A549 (cell line): Measurements from ENCODE around the gene TGFBRAP1. TPM values are rescaled to one million over a fixed set of nuclear protein-coding genes. Genes with fewer than 3 reads are reported as not detected.

Experiments
- ATAC-seq, 2 experiments: fragments of 200-7000 bp in 1 of 2; fragments of >200 bp in 1 of 2; cut with Nextera tagmentation in 1 of 2; cut with Tn5 transposase in 1 of 2; 3 replicates each; pipeline versions ENCODE4 v1.8.0 to v1.9.1; 2018 to 2020; ENCODE audit warnings: mild to moderate bottlenecking in 1 of 2, moderate library complexity in 1 of 2
- CTCF ChIA-PET: fragments of 300-600 bp; sonication (Branson Sonifier 250); formaldehyde crosslinking; extraction: SDS; loops from one replicate; lab custom pipeline; 2021; ENCODE audit warnings: antibody characterized with exemption, inconsistent platforms; lab: Yijun Ruan, JAX
- POLR2A ChIA-PET: fragments of 350-600 bp; formaldehyde crosslinking; extraction: SDS; loops from one replicate; lab custom pipeline; 2021; ENCODE audit warnings: antibody characterized with exemption, inconsistent platforms; lab: Yijun Ruan, JAX
- DNase-seq, 2 experiments: peaks; one replicate each; pipeline versions ENCODE4 v3.0.0 to v3.0.0-alpha.2; 2011 to 2016; ENCODE audit warnings: low read depth in 1 of 2, low spot score in 1 of 2
- FAIRE-seq: peaks from 2 replicates; lab custom pipeline; 2011; peaks lifted over from hg19 to GRCh38; lab: Jason Lieb, UNC
- H3K27ac ChIP-seq, 2 experiments: fragments of >200 bp; sonication (Bioruptor Twin); formaldehyde crosslinking; 3 replicates each; pipeline ENCODE4 v1.5.1; 2016 to 2017
- H3K4me1 ChIP-seq: fragments of >200 bp; sonication (Bioruptor Twin); formaldehyde crosslinking; 3 replicates; pipeline ENCODE4 v1.6.1; 2016
- H3K4me2 ChIP-seq: fragments of >200 bp; sonication (Bioruptor Twin); formaldehyde crosslinking; 3 replicates; pipeline ENCODE4 v1.6.1; 2016
- H3K4me3 ChIP-seq: fragments of >200 bp; sonication (Bioruptor Twin); formaldehyde crosslinking; 3 replicates; pipeline ENCODE4 v1.5.1; 2016
- H3K9me3 ChIP-seq: fragments of >200 bp; sonication (Bioruptor Twin); formaldehyde crosslinking; 3 replicates; pipeline ENCODE4 v1.6.1; 2016
- CHD2 ChIP-seq: fragments of 150-350 bp; IDR thresholded peaks from 2 replicates; pipeline ENCODE4 v1.6.1; 2014; ENCODE audit warnings: low read length; ENCODE audit not compliant: partially characterized antibody
- CHD4 ChIP-seq: fragments of 200-600 bp; sonication (generic); IDR thresholded peaks from 2 replicates; pipeline ENCODE4 v1.6.1; 2016; ENCODE audit warnings: antibody characterized with exemption, mild to moderate bottlenecking, borderline replicate concordance
- CTCF ChIP-seq: fragments of >200 bp; sonication (Bioruptor Twin); formaldehyde crosslinking; IDR thresholded peaks from 3 replicates; pipeline ENCODE4 v1.5.1; 2016
- EHF ChIP-seq: fragments of 250-450 bp; sonication (Bioruptor Pico); IDR thresholded peaks from 2 replicates; pipeline ENCODE4 v1.5.0; 2020; ENCODE audit warnings: mild to moderate bottlenecking
- GATA3 ChIP-seq: IDR thresholded peaks from 2 replicates; pipeline ENCODE4 v1.6.1; 2012; ENCODE audit warnings: borderline replicate concordance
- HDAC2 ChIP-seq: fragments of 200-600 bp; sonication (generic); IDR thresholded peaks from 2 replicates; pipeline ENCODE4 v1.6.1; 2016
- HOXB5 ChIP-seq: fragments of 250-450 bp; sonication (Bioruptor Pico); IDR thresholded peaks from 2 replicates; pipeline ENCODE4 v1.5.0; 2020; ENCODE audit warnings: mild to moderate bottlenecking, moderate library complexity
- JUNB ChIP-seq: fragments of >200 bp; sonication (Bioruptor Twin); formaldehyde crosslinking; IDR thresholded peaks from 2 replicates; pipeline ENCODE4 v1.6.1; 2016
- PBX3 ChIP-seq: IDR thresholded peaks from 2 replicates; pipeline ENCODE4 v1.6.1; 2012
- RAD21 ChIP-seq, 2 experiments: fragments of >200 bp in 1 of 2; sonication (Bioruptor Twin) in 1 of 2; formaldehyde crosslinking in 1 of 2; IDR thresholded peaks in 1 of 2; conservative IDR thresholded peaks in 1 of 2; 2 replicates in 1 of 2; 3 replicates in 1 of 2; pipeline ENCODE4 v1.6.1; 2012 to 2018; ENCODE audit warnings: inconsistent platforms in 1 of 2
- SMC3 ChIP-seq: fragments of >200 bp; sonication (Bioruptor Twin); formaldehyde crosslinking; IDR thresholded peaks from 3 replicates; pipeline ENCODE4 v1.6.1; 2018; ENCODE audit warnings: inconsistent platforms
- TP53 ChIP-seq: fragments of 250-450 bp; sonication (Bioruptor Pico); IDR thresholded peaks from 2 replicates; pipeline ENCODE4 v1.5.0; 2021; ENCODE audit warnings: mild to moderate bottlenecking, moderate library complexity
- ZNF302 ChIP-seq: fragments of 250-450 bp; sonication (Bioruptor Pico); IDR thresholded peaks from 2 replicates; pipeline ENCODE4 v1.9.0; 2021; ENCODE audit warnings: inconsistent platforms, mild to moderate bottlenecking, moderate library complexity
- WGBS: methylation state at CpG from one replicate; pipeline ENCODE4 v1.1.6; 2017; ENCODE audit errors: missing lambda C conversion rate; 5-methylcytosine and 5-hydroxymethylcytosine counted together
- polyA plus RNA-seq, 4 experiments: library from polyadenylated mRNA; depleted of rRNA in 3 of 4; stranded (reverse); fragments of >200 nt; fragmentation: RNase III in 1 of 4; extraction: RNeasy Plus Mini Kit Qiagen cat#74134 plus additional on column Dnase treatment in 1 of 4; gene quantifications; 2 replicates in 3 of 4; 3 replicates in 1 of 4; pipeline ENCODE4 v1.2.3, GENCODE V29; 2011 to 2017
- TF ChIP-seq, protein P1 (sequence below): IDR thresholded peaks from 2 replicates; pipeline ENCODE4 v1.6.1; 2012; ENCODE audit warnings: low read depth, borderline replicate concordance
- TF ChIP-seq, protein P2 (sequence below): fragments of 250-450 bp; sonication (Bioruptor Pico); IDR thresholded peaks from 2 replicates; pipeline ENCODE4 v1.5.0; 2020; ENCODE audit warnings: low read depth, mild to moderate bottlenecking, moderate library complexity
- TF ChIP-seq, protein P3 (sequence below): fragments of 450-650 bp; IDR thresholded peaks from 2 replicates; pipeline ENCODE4 v1.6.1; 2014; ENCODE audit warnings: antibody characterized with exemption
- TF ChIP-seq, protein P4 (sequence below): IDR thresholded peaks from 2 replicates; pipeline ENCODE4 v1.6.1; 2012

The TGFBRAP1 gene
- polyA plus RNA-seq, 2 of the 4 experiments (the other 2 are of a cell fraction), result 9.0 to 13.7 TPM

DNA sequence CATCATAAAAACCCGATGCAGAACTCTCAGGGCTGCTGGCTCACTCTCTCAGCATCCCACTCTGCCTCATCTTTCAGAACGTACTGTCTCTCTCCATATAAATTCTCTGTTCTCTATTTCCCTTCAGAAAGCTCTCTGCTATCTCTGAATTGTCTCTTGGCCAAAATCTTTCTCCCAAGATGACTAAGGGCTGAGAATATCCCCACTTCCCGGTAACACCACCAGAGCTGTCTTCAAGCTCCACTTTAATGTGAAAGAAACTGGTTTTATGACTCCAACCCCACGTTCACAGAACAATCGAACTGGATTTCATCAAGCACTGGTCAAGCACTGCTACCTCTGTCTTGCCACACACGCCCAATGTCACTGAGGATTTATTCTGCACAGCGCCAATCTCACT lies 22.4 kb downstream of the TGFBRAP1 start:
- ATAC-seq (no peak), FAIRE-seq (no peak), DNase-seq (no peak)
- H3K4me2 ChIP-seq, result no peak overlapping the region
- no peak overlapping the region for H3K27ac ChIP-seq
- no peaks in the 10 kb centered on the region for H3K9me3 ChIP-seq
- peaks cover 4% of the 10 kb centered on the region; the same call in 1 of the 3 replicates for H3K4me1 ChIP-seq
- no peak for TF ChIP-seq ZNF302
- TF ChIP-seq, protein P1, sequence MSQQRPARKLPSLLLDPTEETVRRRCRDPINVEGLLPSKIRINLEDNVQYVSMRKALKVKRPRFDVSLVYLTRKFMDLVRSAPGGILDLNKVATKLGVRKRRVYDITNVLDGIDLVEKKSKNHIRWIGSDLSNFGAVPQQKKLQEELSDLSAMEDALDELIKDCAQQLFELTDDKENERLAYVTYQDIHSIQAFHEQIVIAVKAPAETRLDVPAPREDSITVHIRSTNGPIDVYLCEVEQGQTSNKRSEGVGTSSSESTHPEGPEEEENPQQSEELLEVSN, result no peak
- TF ChIP-seq, protein P2, sequence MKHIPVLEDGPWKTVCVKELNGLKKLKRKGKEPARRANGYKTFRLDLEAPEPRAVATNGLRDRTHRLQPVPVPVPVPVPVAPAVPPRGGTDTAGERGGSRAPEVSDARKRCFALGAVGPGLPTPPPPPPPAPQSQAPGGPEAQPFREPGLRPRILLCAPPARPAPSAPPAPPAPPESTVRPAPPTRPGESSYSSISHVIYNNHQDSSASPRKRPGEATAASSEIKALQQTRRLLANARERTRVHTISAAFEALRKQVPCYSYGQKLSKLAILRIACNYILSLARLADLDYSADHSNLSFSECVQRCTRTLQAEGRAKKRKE (CRISPR knock-in tag), result no peak
- no peak for TF ChIP-seq TP53 (CRISPR knock-in tag)
- no peak for TF ChIP-seq RAD21 (conservative IDR thresholded peaks at IDR 0.05 in 1 of 2, IDR thresholded peaks at IDR 0.05 in 1 of 2)
- TF ChIP-seq, protein P3, sequence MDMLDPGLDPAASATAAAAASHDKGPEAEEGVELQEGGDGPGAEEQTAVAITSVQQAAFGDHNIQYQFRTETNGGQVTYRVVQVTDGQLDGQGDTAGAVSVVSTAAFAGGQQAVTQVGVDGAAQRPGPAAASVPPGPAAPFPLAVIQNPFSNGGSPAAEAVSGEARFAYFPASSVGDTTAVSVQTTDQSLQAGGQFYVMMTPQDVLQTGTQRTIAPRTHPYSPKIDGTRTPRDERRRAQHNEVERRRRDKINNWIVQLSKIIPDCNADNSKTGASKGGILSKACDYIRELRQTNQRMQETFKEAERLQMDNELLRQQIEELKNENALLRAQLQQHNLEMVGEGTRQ, result no peak
- no peak for TF ChIP-seq EHF (CRISPR knock-in tag)
- TF ChIP-seq HDAC2, result no peak
- no peak for TF ChIP-seq PBX3
- no peak for TF ChIP-seq GATA3
- TF ChIP-seq CHD4, result no peak
- no peak for TF ChIP-seq HOXB5 (CRISPR knock-in tag)
- TF ChIP-seq SMC3, result no peak
- ChIA-PET CTCF (no interaction called here), POLR2A (no interaction called here)
- no peak overlapping the region for H3K4me3 ChIP-seq
- 82% methylated on average over 7 of the region's 7 CpGs for WGBS

DNA sequence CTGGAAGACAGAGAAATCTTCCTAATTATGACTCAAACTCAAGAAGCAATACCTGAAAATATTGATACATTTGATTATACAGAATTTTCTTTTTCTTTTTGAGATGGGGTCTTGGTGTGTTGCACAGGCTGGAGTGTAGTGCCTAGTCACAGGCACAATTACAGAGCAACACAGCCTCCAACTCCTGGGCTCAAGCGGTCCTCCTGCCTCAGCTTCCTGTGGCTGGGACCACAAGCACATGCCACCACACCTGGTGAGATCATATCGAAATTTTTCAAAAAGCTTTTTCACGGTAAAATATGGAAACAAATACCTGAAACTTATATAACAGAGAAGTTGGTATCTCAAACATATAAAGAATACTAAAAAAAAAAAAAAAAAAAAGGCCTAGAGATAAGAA lies 27.9 kb downstream of the TGFBRAP1 start:
- FAIRE-seq, result no peak

More for the DNA sequence above, 27.9 kb downstream of the TGFBRAP1 start:
- ATAC-seq (no peak), DNase-seq (no peak)
- POLR2A ChIA-PET, result interaction anchor here (0.6 kb wide), 1 partner anchor 29 kb away, joined by 4 read pairs; no protein-coding TSS in a partner anchor
- TF ChIP-seq HDAC2, result no peak
- TF ChIP-seq SMC3, result no peak
- TF ChIP-seq CTCF, result no peak
- TF ChIP-seq ZNF302, result no peak
- no peak for TF ChIP-seq JUNB
- TF ChIP-seq, protein P4, sequence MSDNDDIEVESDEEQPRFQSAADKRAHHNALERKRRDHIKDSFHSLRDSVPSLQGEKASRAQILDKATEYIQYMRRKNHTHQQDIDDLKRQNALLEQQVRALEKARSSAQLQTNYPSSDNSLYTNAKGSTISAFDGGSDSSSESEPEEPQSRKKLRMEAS, result no peak
- TF ChIP-seq CHD2, result no peak
- H3K4me1 ChIP-seq, result no peaks in the 10 kb centered on the region
- no peak overlapping the region for H3K4me3 ChIP-seq
- H3K4me2 ChIP-seq, result no peak overlapping the region
- CTCF ChIA-PET, result interaction anchor here (0.8 kb wide), 1 partner anchor 59 kb away, joined by 3 read pairs; no protein-coding TSS in a partner anchor
- H3K27ac ChIP-seq, result no peak overlapping the region
- H3K9me3 ChIP-seq, result no peaks in the 10 kb centered on the region
- WGBS, result 95% methylated on average over 3 of the region's 3 CpGs
